Measurements from ENCODE around the gene ZMIZ1. TPM values are rescaled to one million over a fixed set of nuclear protein-coding genes. Genes with fewer than 3 reads are reported as not detected.

The ZMIZ1 gene
- total RNA-seq, 1 experiment from 2014 or later = 34.2 TPM

GRCh38 chr10:79268742-79269141, 200.0 kb downstream of the ZMIZ1 start:
- intact Hi-C loops (cut with micrococcal nuclease; ENCODE audit: unreplicated experiment) (no loop called here), in situ Hi-C loops (cut with HindIII; ENCODE audit: low pct_unique_long_range_greater_than_20kb, low sequenced_read_pairs) (no loop called here)
- ChIA-PET CTCF (no interaction called here), POLR2A (no interaction called here)
- BruUV-seq (replicated peaks) = no TSS peak
- Histone ChIP-seq H3K27ac (ENCODE audit: low read length) (no peak overlapping the region), H3K4me1 (ENCODE audit: control insufficient read depth, insufficient read depth, low read length) (no peaks in the 10 kb centered on the region), H3K36me3 (ENCODE audit: control insufficient read depth, insufficient read depth, low read length) (no peaks in the 10 kb centered on the region), H3K4me3 (ENCODE audit: low read depth in 2 of 2, low read length in 2 of 2) (no peak overlapping the region), H3K9me3 (ENCODE audit: control insufficient read depth, insufficient read depth, low read depth, low read length) (no peaks in the 10 kb centered on the region), H3K27me3 (ENCODE audit: control insufficient read depth, insufficient read depth, low read length) (no peaks in the 10 kb centered on the region)
- ATAC-seq = no peak
- DNase-seq (ENCODE audit: low read depth, low spot score) = no peak
- no peak for TF ChIP-seq TCF7L2 (IDR thresholded peaks at IDR 0.05; ENCODE audit: low read depth, low read length)
- no peak for TF ChIP-seq POLR2AphosphoS5 (IDR thresholded peaks at IDR 0.05; ENCODE audit: low read depth, low read length)
- TF ChIP-seq, protein P1, sequence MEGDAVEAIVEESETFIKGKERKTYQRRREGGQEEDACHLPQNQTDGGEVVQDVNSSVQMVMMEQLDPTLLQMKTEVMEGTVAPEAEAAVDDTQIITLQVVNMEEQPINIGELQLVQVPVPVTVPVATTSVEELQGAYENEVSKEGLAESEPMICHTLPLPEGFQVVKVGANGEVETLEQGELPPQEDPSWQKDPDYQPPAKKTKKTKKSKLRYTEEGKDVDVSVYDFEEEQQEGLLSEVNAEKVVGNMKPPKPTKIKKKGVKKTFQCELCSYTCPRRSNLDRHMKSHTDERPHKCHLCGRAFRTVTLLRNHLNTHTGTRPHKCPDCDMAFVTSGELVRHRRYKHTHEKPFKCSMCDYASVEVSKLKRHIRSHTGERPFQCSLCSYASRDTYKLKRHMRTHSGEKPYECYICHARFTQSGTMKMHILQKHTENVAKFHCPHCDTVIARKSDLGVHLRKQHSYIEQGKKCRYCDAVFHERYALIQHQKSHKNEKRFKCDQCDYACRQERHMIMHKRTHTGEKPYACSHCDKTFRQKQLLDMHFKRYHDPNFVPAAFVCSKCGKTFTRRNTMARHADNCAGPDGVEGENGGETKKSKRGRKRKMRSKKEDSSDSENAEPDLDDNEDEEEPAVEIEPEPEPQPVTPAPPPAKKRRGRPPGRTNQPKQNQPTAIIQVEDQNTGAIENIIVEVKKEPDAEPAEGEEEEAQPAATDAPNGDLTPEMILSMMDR (IDR thresholded peaks at IDR 0.05) = no peak
- no peak for TF ChIP-seq REST (IDR thresholded peaks at IDR 0.05; ENCODE audit: insufficient read depth in 1 of 2, low read depth in 2 of 2, low read length in 1 of 2)
- no peak for TF ChIP-seq SIN3A (IDR thresholded peaks at IDR 0.05; ENCODE audit: borderline replicate concordance, insufficient read depth, low read depth, low read length)

DNA sequence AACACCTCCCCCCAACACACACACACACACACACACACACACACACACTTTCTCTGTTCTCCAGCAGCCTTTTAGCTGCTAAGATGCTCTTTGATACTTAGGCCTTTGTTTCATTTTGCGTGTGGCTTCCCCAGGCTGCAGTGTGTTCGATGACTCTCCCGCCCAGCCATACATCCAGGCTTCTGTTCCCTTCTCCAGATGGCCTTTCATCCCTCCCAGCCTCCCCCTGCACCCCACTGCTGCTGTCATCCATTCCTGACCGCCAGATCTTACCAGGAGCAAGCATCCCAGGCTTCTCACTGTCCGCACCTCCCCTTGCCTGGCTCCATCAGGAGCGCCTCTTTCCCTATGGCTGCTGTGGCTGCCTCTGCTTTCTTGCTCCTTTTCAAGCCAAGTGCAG, 200.7 kb downstream of the ZMIZ1 start:
- no TSS peak for BruUV-seq (replicated peaks)
- Histone ChIP-seq H3K27ac (ENCODE audit: low read length) (no peak overlapping the region), H3K4me3 (ENCODE audit: low read depth in 2 of 2, low read length in 2 of 2) (no peak overlapping the region), H3K27me3 (ENCODE audit: control insufficient read depth, insufficient read depth, low read length) (no peaks in the 10 kb centered on the region), H3K9me3 (ENCODE audit: control insufficient read depth, insufficient read depth, low read depth, low read length) (no peaks in the 10 kb centered on the region), H3K4me1 (ENCODE audit: control insufficient read depth, insufficient read depth, low read length) (no peaks in the 10 kb centered on the region), H3K36me3 (ENCODE audit: control insufficient read depth, insufficient read depth, low read length) (no peaks in the 10 kb centered on the region)
- in situ Hi-C loops (cut with HindIII; ENCODE audit: low pct_unique_long_range_greater_than_20kb, low sequenced_read_pairs) = no loop called here
- CTCF ChIA-PET = no interaction called here
- DNase-seq (ENCODE audit: low read depth, low spot score) (no peak), ATAC-seq (no peak)
- no peak for TF ChIP-seq REST (IDR thresholded peaks at IDR 0.05; ENCODE audit: insufficient read depth in 1 of 2, low read depth in 2 of 2, low read length in 1 of 2)
- TF ChIP-seq, protein P1 (IDR thresholded peaks at IDR 0.05) = no peak
- no peak for TF ChIP-seq POLR2AphosphoS5 (IDR thresholded peaks at IDR 0.05; ENCODE audit: low read depth, low read length)
- no peak for TF ChIP-seq SIN3A (IDR thresholded peaks at IDR 0.05; ENCODE audit: borderline replicate concordance, insufficient read depth, low read depth, low read length)
- TF ChIP-seq TCF7L2 (IDR thresholded peaks at IDR 0.05; ENCODE audit: low read depth, low read length) = no peak
- intact Hi-C loops (cut with micrococcal nuclease; ENCODE audit: unreplicated experiment) = no loop called here
- POLR2A ChIA-PET = no interaction called here
